IMR-90 (cell line): ENCODE results near the gene CC2D2B. TPM values are rescaled to one million over a fixed set of nuclear protein-coding genes. Genes with fewer than 3 reads are reported as not detected.

Experiments used
- ATAC-seq: fragments of 200-7000 bp; cut with Tn5 transposase; 2 replicates; pipeline ENCODE4 v1.9.1; 2020; ENCODE audit warnings: low read depth, mild to moderate bottlenecking, moderate library complexity
- BruUV-seq: library from RNA; stranded (reverse); fragments of 400-500 nt; replicated peaks from 2 replicates; lab custom pipeline; 2021; lab: Mats Ljungman, UMichigan
- CTCF ChIA-PET: fragments of 300-600 bp; formaldehyde crosslinking; extraction: SDS; loops from one replicate; lab custom pipeline; 2021; ENCODE audit warnings: antibody characterized with exemption; lab: Yijun Ruan, JAX
- POLR2A ChIA-PET: fragments of 300-600 bp; sonication (Branson Sonifier 250); formaldehyde crosslinking; loops from one replicate; lab custom pipeline; 2022; ENCODE audit warnings: antibody characterized with exemption; ENCODE audit not compliant: unreplicated experiment; lab: Charles Lee
- DNase-seq: peaks from one replicate; pipeline ENCODE4 v3.0.0; 2013
- H2AFZ ChIP-seq: replicated peaks from 2 replicates; pipeline ENCODE3; 2013; ENCODE audit warnings: low read length, mild to moderate bottlenecking; ENCODE audit not compliant: poor library complexity
- H2AK5ac ChIP-seq: 2 replicates; pipeline ENCODE4 v1.6.1; 2013; ENCODE audit warnings: low read depth, low read length, inconsistent platforms
- H2AK9ac ChIP-seq: replicated peaks from 2 replicates; pipeline ENCODE3; 2013; ENCODE audit warnings: mild to moderate bottlenecking, low read depth, low read length, moderate library complexity; ENCODE audit not compliant: poor library complexity
- H2BK120ac ChIP-seq: 2 replicates; pipeline ENCODE4 v1.6.1; 2013; ENCODE audit warnings: low read depth, low read length, inconsistent platforms
- H2BK15ac ChIP-seq: 3 replicates; pipeline ENCODE4 v1.6.1; 2013; ENCODE audit warnings: low read depth, low read length, inconsistent platforms
- H2BK20ac ChIP-seq: 2 replicates; pipeline ENCODE4 v1.6.1; 2013; ENCODE audit warnings: low read depth, mild to moderate bottlenecking, inconsistent platforms, low read length, moderate library complexity
- H2BK5ac ChIP-seq: 2 replicates; pipeline ENCODE4 v1.6.1; 2013; ENCODE audit warnings: mild to moderate bottlenecking, low read depth, low read length, inconsistent platforms; ENCODE audit not compliant: poor library complexity, severe bottlenecking
- H3K14ac ChIP-seq: replicated peaks from 2 replicates; pipeline ENCODE4 v1.6.1; 2013; ENCODE audit warnings: low read depth, low read length, inconsistent platforms
- H3K18ac ChIP-seq: 2 replicates; pipeline ENCODE4 v1.6.1; 2013; ENCODE audit warnings: low read depth, low read length, control low read depth
- H3K23ac ChIP-seq: 2 replicates; pipeline ENCODE4 v1.6.1; 2013; ENCODE audit warnings: low read depth, low read length, inconsistent platforms
- H3K27ac ChIP-seq: 2 replicates; pipeline ENCODE4 v1.5.1; 2013; ENCODE audit warnings: mild to moderate bottlenecking, control low read depth, low read length; ENCODE audit not compliant: insufficient read depth
- H3K27me3 ChIP-seq: 2 replicates; pipeline ENCODE4 v1.6.1; 2013; ENCODE audit warnings: low read length; ENCODE audit not compliant: control insufficient read depth, insufficient read depth
- H3K36me3 ChIP-seq: 2 replicates; pipeline ENCODE4 v1.6.1; 2013; ENCODE audit warnings: low read length, mixed read lengths; ENCODE audit not compliant: control insufficient read depth, insufficient read depth
- H3K4ac ChIP-seq: 2 replicates; pipeline ENCODE4 v1.6.1; 2013; ENCODE audit warnings: low read depth, low read length, inconsistent platforms
- H3K4me1 ChIP-seq: 2 replicates; pipeline ENCODE4 v1.6.1; 2013; ENCODE audit warnings: low read length, mixed read lengths; ENCODE audit not compliant: control insufficient read depth, insufficient read depth
- H3K4me2 ChIP-seq: 2 replicates; pipeline ENCODE4 v1.6.1; 2013; ENCODE audit warnings: low read depth, mild to moderate bottlenecking, control low read depth, low read length, moderate library complexity
- H3K4me3 ChIP-seq: 2 replicates; pipeline ENCODE4 v1.5.1; 2013; ENCODE audit warnings: low read depth, mild to moderate bottlenecking, control low read depth, low read length, moderate library complexity; ENCODE audit not compliant: insufficient read depth
- H3K56ac ChIP-seq: 2 replicates; pipeline ENCODE4 v1.6.1; 2013; ENCODE audit warnings: low read length, inconsistent platforms; ENCODE audit not compliant: insufficient read depth; ENCODE audit errors: extremely low read depth
- H3K79me1 ChIP-seq, 2 experiments: 2 replicates each; pipeline ENCODE4 v1.6.1; 2013; ENCODE audit warnings: low read length in 2 of 2, inconsistent platforms in 1 of 2, low read depth in 1 of 2
- H3K9ac ChIP-seq: 2 replicates; pipeline ENCODE4 v1.6.1; 2013; ENCODE audit warnings: low read depth, low read length, control low read depth
- H3K9me1 ChIP-seq: 2 replicates; pipeline ENCODE4 v1.6.1; 2013; ENCODE audit warnings: low read length, inconsistent platforms; ENCODE audit not compliant: insufficient read depth
- H3K9me3 ChIP-seq: 2 replicates; pipeline ENCODE4 v1.6.1; 2013; ENCODE audit warnings: low read length; ENCODE audit not compliant: control insufficient read depth, insufficient read depth
- H4K20me1 ChIP-seq: 2 replicates; pipeline ENCODE4 v1.6.1; 2013; ENCODE audit warnings: low read length, inconsistent platforms; ENCODE audit not compliant: insufficient read depth
- H4K5ac ChIP-seq: 2 replicates; pipeline ENCODE4 v1.6.1; 2013; ENCODE audit warnings: mild to moderate bottlenecking, low read depth, low read length, control low read depth
- H4K8ac ChIP-seq, 2 experiments: 2 replicates each; pipeline ENCODE4 v1.6.1; 2013; ENCODE audit warnings: low read depth in 2 of 2, low read length in 2 of 2, control low read depth in 1 of 2, inconsistent platforms in 1 of 2
- H4K91ac ChIP-seq: 2 replicates; pipeline ENCODE4 v1.6.1; 2013; ENCODE audit warnings: low read depth, low read length, inconsistent platforms; ENCODE audit not compliant: insufficient read depth
- FOS ChIP-seq: fragments of 150-350 bp; IDR thresholded peaks from 2 replicates; pipeline ENCODE4 v1.6.1; 2016; ENCODE audit warnings: low read depth, low read length
- MAFK ChIP-seq: IDR thresholded peaks from 2 replicates; pipeline ENCODE4 v1.6.1; 2012; ENCODE audit warnings: low read depth, low read length, improper control_type of control experiment
- MAZ ChIP-seq: IDR thresholded peaks from 2 replicates; pipeline ENCODE4 v1.6.1; 2012; ENCODE audit warnings: low read depth, mild to moderate bottlenecking, low read length, improper control_type of control experiment, moderate library complexity, borderline replicate concordance
- MXI1 ChIP-seq: IDR thresholded peaks from 2 replicates; pipeline ENCODE4 v1.6.1; 2012; ENCODE audit warnings: low read depth, mild to moderate bottlenecking, low read length, moderate library complexity, borderline replicate concordance
- POLR2A ChIP-seq: IDR thresholded peaks from 2 replicates; pipeline ENCODE4 v1.6.1; 2012; ENCODE audit warnings: mild to moderate bottlenecking, low read depth, low read length
- RCOR1 ChIP-seq: IDR thresholded peaks from 2 replicates; pipeline ENCODE4 v1.6.1; 2012; ENCODE audit warnings: mild to moderate bottlenecking, low read length, improper control_type of control experiment; ENCODE audit not compliant: insufficient replicate concordance
- RFX5 ChIP-seq: IDR thresholded peaks from 2 replicates; pipeline ENCODE4 v1.8.0; 2012; ENCODE audit warnings: low read depth, mild to moderate bottlenecking, low read length, moderate library complexity
- USF2 ChIP-seq: fragments of 150-350 bp; IDR thresholded peaks from 2 replicates; pipeline ENCODE4 v1.6.1; 2017; ENCODE audit warnings: mild to moderate bottlenecking, antibody characterized with exemption, low read length, low read depth
- dilution Hi-C: fragments of 300-500 bp; cut with HindIII; formaldehyde crosslinking; loops from one replicate; pipeline ENCODE4 v1.14.3; 2018; ENCODE audit warnings: low sequenced_read_pairs; ENCODE audit not compliant: unreplicated experiment
- in situ Hi-C: fragments of 300-500 bp; cut with MboI; formaldehyde crosslinking; loops from 3 replicates; pipeline ENCODE4 v1.14.3; 2019; ENCODE audit warnings: low sequenced_read_pairs, inconsistent platforms, mixed read lengths
- intact Hi-C: fragments of 100-400 bp; cut with micrococcal nuclease; formaldehyde crosslinking; loops from 2 replicates; pipeline ENCODE4 v1.10.0; 2022
- polyA plus RNA-seq, 3 experiments: library from polyadenylated mRNA; depleted of rRNA; stranded (reverse); fragments of >200 nt; gene quantifications; 2 replicates each; pipeline ENCODE4 v1.2.3, GENCODE V29; 2012; ENCODE audit warnings: low replicate concordance in 1 of 3
- total RNA-seq: library from RNA; depleted of rRNA; stranded (reverse); fragments of >200 nt; gene quantifications from 2 replicates; pipeline ENCODE4 v1.2.3, GENCODE V29; 2012

Gene CC2D2B
- total and polyA plus RNA-seq, 2 of the 4 experiments (the other 2 are of a cell fraction) = not detected

- no peak for TF ChIP-seq MAZ
- TF ChIP-seq USF2 = no peak
- TF ChIP-seq POLR2A = no peak
- TF ChIP-seq RFX5 = no peak
- TF ChIP-seq MAFK = no peak
- TF ChIP-seq RCOR1 = no peak
- TF ChIP-seq FOS = no peak
- no peak for TF ChIP-seq MXI1
- no peak overlapping the region for H3K4ac ChIP-seq
- no peak overlapping the region for H2AK5ac ChIP-seq
- no peak overlapping the region for H4K91ac ChIP-seq
- H3K9me3 ChIP-seq = no peaks in the 10 kb centered on the region
- no peaks in the 10 kb centered on the region for H3K27me3 ChIP-seq
- ChIA-PET POLR2A (no interaction called here), CTCF (no interaction called here)
- dilution Hi-C loops = no loop called here
- no peak overlapping the region for H4K8ac ChIP-seq
- H2BK15ac ChIP-seq = no peak overlapping the region
- H3K4me2 ChIP-seq = no peak overlapping the region
- no peaks in the 10 kb centered on the region for H3K79me1 ChIP-seq
- no peak overlapping the region for H3K18ac ChIP-seq
- H2AFZ ChIP-seq = no peak overlapping the region
- intact Hi-C loops = no loop called here
- no peak overlapping the region for H3K9ac ChIP-seq
- H2BK120ac ChIP-seq = no peak overlapping the region
- no peak overlapping the region for H2BK20ac ChIP-seq
- no peak for DNase-seq
- H3K56ac ChIP-seq = no peak overlapping the region
- no peak overlapping the region for H3K27ac ChIP-seq
- no peak for ATAC-seq
- H3K36me3 ChIP-seq = no peaks in the 10 kb centered on the region
- BruUV-seq = no TSS peak
- in situ Hi-C loops = no loop called here
- no peak overlapping the region for H3K14ac ChIP-seq
- H3K4me3 ChIP-seq = no peak overlapping the region
- no peak overlapping the region for H2AK9ac ChIP-seq
- no peak overlapping the region for H3K23ac ChIP-seq
- no peaks in the 10 kb centered on the region for H4K20me1 ChIP-seq
- H4K5ac ChIP-seq = no peak overlapping the region
- H2BK5ac ChIP-seq = no peak overlapping the region
- H3K9me1 ChIP-seq = no peaks in the 10 kb centered on the region; the same call in 1 of the 2 replicates
- H3K4me1 ChIP-seq = no peaks in the 10 kb centered on the region
These were observed 29.9 kb upstream of the CC2D2B start for GRCh38 chr10:95877881-95878280.
